GM18873 (cell line): ENCODE results near the gene TRPM8.

Experiments used
- ATAC-seq: cut with Tn5 transposase; IDR thresholded peaks from one replicate; pipeline ENCODE4 v1.9.1; 2021; ENCODE audit warnings: mild to moderate bottlenecking, moderate library complexity, moderate number of reproducible peaks; ENCODE audit not compliant: unreplicated experiment, low FRiP score

TRPM8 gene

DNA sequence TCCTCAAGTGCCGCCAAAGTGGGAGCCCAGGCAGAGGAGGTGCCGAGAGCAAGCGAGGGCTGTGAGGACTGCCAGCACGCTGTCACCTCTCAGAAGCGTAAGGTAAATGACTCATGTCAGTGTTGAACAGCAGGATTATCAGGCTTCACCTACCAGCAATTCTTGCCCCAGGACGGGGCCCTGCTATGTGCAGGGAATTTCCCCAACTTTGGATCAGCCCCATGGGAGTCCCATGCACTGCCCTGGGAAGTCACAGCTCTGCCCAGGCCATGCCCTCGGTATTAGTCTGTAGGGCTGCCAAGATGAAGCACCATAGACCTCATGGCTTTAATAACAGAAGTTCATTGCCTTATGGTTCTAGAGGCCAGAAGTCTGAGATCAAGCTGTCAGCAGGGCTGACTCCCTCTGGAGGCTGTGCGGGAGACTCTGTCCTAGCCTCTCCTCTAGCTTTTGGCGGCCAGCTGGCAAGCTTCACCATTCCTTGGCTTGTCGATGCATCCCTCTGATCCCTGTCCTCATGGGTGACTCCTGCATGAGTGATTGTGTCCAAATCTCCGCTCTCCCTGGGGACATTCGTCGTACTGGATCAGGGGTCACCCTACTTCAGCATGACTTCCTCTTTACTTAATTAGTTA, 55.9 kb downstream of the TRPM8 start:
- no peak for ATAC-seq

DNA sequence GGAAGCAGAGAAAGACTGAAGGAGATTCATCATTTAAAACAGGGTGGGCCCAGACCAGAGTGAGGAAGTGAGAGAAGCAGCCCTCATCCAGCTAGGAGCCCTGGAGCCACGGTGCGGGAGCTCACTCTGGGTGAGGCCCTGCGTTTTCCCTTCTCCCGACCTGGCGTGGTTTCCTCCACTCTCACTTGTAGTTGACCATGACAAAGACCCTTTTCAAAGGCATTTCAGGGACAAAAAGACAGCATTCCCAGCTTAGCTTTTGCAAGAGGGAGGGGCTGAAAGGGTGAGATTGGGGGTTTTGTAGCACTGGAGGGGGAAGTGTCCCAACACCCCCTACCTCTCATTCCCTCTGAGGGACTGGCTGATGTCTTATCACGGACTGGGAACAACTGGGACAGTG, 56.6 kb downstream of the TRPM8 start:
- ATAC-seq: no peak

DNA sequence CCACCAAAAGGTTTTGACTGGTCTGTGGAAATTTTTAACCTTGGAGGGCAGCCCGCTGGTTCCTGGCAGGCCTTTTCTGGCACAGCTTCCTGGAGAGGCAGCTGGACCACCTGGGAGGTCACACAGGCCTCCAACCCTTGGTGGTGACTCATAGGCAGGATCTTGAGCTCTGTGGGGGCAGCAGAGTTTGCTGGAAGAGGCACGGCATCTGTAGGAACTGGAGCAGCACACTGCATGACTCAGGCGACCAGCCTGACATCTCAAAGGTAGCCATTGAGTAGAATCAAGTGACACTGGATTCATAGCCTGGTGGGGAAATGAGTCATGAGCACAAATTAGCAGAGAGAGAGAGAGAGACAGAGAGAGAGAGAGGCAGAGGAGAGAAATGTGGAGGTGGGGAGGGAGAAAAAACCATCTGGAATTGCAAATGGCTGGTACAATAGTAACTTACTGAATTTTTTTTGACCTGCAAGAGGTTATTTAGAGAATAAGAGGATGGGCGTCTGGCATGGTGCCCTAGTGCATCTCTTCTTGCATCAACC, 57.4 kb downstream of the TRPM8 start:
- no peak for ATAC-seq

DNA sequence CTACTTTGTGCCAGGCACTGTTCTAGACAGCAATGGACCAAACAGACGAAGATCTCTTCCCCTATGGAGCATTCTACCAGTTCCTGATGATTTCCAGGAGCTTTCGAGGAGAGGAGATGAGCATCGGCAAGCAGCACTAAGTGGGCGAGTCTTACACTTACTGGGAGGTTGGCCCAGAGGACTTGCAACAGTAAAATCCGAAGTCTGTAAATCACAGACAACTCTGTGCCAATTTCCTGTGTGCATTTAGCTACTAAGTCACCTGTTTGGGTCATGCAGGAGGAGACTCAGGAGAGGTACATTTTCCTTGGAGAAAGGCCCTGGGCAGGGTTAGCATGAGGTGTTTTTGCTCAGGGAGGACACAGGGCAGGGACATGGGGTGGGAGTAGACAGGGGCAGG, 58.9 kb downstream of the TRPM8 start:
- no peak for ATAC-seq

GRCh38 chr2:233976690-233977294, 59.6 kb downstream of the TRPM8 start:
- ATAC-seq: no peak

DNA sequence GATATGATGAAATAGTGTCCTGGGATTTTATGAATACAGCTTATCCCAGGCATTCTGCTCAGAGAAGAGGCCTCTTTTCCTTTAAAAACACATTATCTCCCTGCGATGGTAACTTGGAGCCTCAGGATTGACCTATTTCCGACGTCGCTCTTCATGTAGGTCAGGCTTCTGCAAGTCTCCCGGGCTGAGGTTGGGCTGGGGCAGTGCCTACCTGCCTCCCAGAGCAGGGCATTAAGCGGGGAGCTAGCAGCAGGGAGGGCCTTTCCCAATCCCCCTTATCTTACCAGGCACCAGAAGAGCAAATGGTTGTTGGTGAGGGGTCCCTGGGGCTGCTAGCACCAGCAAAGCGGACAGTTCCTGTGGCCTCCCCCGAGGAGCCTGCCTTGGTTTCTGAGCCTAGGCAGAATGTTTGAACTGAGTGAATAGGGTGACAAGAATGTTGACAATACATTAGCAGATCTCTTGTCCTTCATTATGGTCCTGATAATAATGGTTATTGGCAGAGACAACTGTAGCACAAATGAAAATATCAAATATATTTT, 60.2 kb downstream of the TRPM8 start:
- ATAC-seq: no peak

- ATAC-seq: no peak
Observed at GRCh38 chr2:233979748-233980147, 62.6 kb downstream of the TRPM8 start.

DNA sequence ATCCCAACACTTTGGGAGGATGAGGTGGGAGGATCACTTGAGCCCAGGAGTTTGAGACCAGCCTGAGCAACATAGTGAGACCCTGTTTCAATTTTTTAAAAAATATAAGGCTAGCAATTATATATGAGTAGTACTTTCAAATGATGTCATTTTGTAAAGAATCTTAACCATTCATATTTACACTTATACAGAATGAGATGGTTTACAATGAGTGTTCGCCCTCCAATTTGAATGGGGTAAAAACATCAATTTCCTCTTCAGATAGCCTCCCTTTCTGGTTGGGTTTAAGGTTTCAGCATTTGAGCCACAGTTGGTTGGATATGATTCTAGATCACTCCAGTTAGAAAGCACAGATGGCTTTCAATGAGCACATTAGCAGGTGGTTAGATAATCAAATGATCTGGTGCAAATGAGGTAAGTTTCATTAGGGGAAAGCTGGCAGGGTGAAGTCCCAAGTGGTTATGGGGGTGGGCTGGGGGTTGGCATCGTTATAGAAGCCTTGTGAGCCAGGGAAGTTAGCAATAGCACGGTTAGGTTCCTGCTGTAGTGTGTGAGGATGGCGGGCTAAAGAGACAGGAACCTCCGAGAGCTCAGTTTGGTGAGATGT, 63.9 kb downstream of the TRPM8 start:
- ATAC-seq: no peak

DNA sequence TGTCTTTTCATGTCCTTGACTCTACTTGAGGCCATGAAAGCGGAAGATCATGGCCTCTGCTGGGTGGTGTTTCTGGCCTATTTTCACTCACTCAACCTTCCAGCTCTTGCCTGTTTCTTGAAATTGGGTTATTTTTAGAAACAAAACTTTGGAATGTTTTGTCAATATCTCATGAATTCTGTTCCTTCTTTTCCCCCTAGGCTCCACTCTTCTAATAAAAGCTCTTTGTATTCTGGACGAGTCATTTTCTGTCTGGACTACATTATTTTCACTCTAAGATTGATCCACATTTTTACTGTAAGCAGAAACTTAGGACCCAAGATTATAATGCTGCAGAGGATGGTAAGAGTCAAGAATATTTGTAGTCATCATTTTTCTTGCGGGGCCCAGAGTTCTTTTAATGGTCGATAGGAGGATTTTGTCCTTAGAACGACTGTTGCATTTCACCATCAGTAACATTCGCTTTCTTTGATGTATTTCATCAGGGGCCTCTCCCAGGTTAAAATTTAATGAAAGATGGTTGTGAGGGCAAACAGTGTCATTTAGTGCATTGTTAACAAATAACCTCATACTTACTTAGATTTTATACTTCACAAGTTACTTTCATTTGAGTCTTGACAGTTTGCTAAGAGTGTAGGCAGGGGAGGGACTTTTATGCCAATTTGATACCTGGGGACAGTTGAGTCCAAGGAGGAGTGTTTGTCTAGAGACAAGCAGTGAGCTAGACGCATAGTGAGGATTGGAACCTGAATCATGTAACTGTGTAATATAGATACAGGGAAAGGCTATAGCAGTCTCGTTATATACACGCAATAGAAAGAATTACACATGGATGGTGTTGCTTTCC, 64.6 kb downstream of the TRPM8 start:
- ATAC-seq: no peak

GRCh38 chr2:233982421-233983121, 65.4 kb downstream of the TRPM8 start:
- no peak for ATAC-seq

- ATAC-seq: no peak
Observed at GRCh38 chr2:233983445-233983844, 66.3 kb downstream of the TRPM8 start.

DNA sequence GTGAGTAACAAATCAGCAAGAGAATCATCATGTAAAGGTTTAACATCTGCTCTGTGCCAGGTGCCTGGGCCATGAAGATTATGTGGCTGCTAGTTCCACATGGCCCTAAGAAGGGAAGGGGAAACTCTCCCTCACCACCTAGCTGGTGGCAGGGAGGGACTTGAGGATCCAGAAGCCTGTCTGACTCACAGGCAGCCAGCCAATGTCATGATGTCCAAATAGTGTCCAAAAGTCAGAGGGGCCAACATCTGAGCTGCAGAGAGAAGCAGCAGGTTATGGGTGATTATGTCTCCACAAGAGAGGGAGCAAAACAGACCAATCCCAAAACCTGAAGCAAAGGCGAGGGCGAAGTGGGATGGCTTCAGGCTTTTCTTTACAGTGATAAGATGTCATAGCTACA, 71.4 kb downstream of the TRPM8 start:
- ATAC-seq: no peak

GRCh38 chr2:233989221-233989858, 72.2 kb downstream of the TRPM8 start:
- ATAC-seq: no peak

DNA sequence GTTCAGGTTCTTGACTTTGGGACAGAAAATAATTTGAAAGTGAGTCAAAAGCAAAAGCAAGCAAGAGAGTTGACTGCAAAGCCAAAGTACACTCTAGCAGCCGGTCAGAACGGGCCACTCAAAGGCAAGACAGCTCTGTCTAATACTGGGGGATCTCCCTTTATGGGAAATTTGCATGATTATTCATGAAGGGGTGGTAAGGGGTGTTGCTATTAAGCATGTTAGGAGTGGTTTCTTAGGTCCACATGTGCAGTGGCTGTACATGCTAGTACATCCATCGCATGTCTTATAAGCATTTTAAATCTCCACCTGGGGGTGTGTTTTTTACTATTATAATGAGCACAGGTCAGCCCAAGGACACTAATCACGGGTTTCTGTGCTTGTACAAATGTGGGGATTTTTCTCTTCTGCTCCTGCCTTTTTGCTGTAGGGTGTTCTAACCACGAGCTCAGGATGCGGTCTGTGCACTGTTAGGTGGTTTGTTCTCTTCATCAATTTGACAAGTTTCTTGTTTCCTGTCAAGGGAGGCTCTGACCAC, 73.2 kb downstream of the TRPM8 start:
- no peak for ATAC-seq

- ATAC-seq: no peak
Observed at GRCh38 chr2:233991196-233991595, 74.0 kb downstream of the TRPM8 start.

DNA sequence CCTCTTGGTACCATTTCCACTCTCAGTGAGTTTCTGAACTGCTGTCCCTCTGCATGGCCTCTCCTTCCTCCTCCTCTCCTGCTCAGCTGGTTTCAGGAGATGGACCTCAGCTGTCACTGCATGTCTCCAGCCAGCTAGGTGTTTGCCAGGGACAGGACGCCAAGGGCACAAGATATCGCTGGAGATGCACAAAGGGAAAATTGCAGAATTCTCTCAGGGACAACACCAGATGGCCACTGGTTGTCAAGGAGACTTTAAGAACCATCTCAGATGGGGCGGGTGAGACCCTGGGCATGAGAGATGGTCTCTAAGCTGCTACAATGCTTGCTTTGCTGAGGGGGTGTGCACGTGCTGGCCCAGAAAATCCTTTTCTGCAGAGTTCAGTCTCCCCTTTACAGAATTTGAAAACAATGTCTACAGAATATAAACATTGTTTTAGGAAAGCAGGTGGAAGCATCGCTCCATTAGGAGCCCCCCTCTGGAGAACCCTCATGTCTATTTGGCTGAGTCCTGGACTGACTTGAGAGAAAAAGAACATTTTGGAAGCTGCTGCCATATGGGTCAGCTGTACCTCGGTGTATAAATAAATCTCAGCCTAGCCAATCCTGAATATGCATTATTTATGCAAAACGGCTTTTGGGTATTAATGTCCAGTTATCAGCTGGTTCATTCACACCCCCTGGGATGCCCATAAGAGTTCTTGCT, 75.5 kb downstream of the TRPM8 start:
- no peak for ATAC-seq

- no peak for ATAC-seq
Observed at GRCh38 chr2:233993461-233993860, 76.3 kb downstream of the TRPM8 start.

DNA sequence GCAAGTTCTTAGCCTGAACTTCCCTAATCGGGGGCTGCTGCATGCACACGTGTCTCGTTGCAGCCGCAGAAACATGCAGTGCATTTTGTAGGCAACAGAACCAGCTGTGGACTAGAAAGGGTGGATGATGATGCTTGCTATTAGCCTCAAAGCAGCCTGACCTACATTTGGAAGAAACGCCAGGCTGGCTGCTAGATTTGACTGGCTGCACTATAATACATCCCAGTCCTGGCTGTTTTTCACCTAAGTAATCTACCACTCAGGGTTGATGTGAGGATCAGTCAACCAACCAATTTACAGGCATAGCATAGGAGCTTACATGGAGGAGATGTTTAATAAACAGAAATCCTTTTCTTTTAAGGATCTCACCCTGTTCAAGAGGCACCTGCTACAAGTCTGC, 77.0 kb downstream of the TRPM8 start:
- no peak for ATAC-seq

DNA sequence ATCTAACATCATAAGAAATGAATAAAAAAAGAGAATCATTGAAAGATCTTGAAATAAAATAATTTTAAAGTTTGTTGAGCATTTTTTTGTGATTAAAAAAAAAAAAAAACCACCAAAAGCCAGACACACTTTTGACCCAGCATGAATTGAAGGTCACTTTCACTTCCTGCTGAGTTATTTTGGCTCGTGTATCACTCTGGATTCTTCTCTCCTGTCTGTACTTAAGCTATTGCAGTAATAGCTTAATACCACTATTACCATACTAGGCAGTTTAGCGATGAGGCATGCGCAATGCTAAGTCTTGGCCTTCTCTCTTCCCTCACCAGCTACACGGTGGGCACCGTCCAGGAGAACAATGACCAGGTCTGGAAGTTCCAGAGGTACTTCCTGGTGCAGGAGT, 78.8 kb downstream of the TRPM8 start:
- ATAC-seq: no peak
